HG02623 (cell line): Measurements from ENCODE around the gene CBLL1.

Source experiments
- ATAC-seq: cut with Tn5 transposase; IDR thresholded peaks from one replicate; pipeline ENCODE4 v1.9.1; 2021; ENCODE audit warnings: moderate library complexity; ENCODE audit not compliant: unreplicated experiment

Gene CBLL1

DNA sequence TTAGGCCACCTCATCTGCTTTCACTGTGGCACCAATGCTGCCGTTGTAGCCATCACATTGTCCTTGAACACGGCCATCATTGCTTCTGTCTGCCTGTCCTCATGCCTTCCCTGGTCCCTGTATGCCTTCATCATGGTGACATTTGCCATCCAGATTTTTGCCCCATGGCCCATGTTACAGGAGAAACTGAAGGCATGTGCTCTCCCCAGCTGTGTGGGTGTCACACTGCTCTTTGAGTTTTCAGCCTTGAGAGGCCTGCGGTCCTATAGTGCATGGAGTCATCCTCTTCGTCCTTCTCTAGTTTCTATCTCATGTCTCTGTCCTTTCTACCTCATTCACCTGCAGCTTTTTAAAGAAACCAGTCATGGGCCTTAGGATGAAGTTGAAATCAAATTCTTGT lies 65.2 kb downstream of the CBLL1 start:
- ATAC-seq, result no peak

DNA sequence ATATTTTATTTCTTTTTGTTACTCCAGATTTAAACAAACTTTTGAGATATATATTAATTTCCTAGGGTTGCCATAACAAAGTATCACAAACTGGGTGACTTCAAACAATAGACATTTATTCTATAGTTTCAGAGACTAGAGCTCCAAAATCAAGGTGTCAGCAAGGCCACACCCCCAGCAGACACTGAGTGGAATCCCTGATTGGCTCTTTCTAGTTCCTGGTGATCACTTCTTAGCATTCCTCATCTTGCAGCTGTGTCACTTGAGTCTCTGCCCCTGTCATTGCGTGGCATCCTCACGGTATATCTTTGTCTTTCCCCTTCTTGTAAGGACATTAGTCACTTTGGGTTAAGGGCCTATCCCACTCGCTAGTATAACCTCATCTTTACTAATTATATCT lies 66.7 kb downstream of the CBLL1 start:
- no peak for ATAC-seq
